ENCODE results near the gene ROBO2. TPM values are rescaled to one million over a fixed set of nuclear protein-coding genes. Genes with fewer than 3 reads are reported as not detected.

ROBO2 gene
- total and polyA plus RNA-seq, 4 experiments from 2014 or later = not detected

- H3K4me1 ChIP-seq (ENCODE audit: insufficient read depth, low read length) = no peaks in the 10 kb centered on the region
- Mint-ChIP-seq H3K27me3 (no peaks in the 10 kb centered on the region), H3K4me3 (no peak overlapping the region), H3K9me3 (peaks cover 0 to 31% (median 18%) of the 10 kb centered on the region in 8 donors), H3K27ac (no peak overlapping the region), H3K4me1 (no peaks in the 10 kb centered on the region), H3K36me3 (no peaks in the 10 kb centered on the region)
- POLR2A ChIA-PET (ENCODE audit: partially characterized antibody) = no interaction called here
- CTCF ChIA-PET (ENCODE audit: partially characterized antibody) = no interaction called here
- H3K27me3 ChIP-seq (ENCODE audit: insufficient read depth, low read length) = no peaks in the 10 kb centered on the region
- no peaks in the 10 kb centered on the region for H3K9me3 ChIP-seq (ENCODE audit: control insufficient read depth in 1 of 2, low read length in 2 of 2)
- H3K27ac ChIP-seq (ENCODE audit: low read depth, low read length) = no peak overlapping the region
- no peak for DNase-seq
- H3K4me3 ChIP-seq (ENCODE audit: low read length in 2 of 2) = no peak overlapping the region
- intact Hi-C loops (cut with micrococcal nuclease) = no loop called here
- no peaks in the 10 kb centered on the region for H3K36me3 ChIP-seq (ENCODE audit: insufficient read depth, low read length)
Observed at GRCh38 chr3:77288348-77288747, 248.4 kb downstream of the ROBO2 start.

- Mint-ChIP-seq H3K9me3 (peaks cover 0 to 40% (median 16%) of the 10 kb centered on the region in 8 donors), H3K36me3 (no peaks in the 10 kb centered on the region), H3K27ac (no peak overlapping the region), H3K27me3 (no peaks in the 10 kb centered on the region), H3K4me3 (no peak overlapping the region), H3K4me1 (no peaks in the 10 kb centered on the region)
- no peak overlapping the region for H3K27ac ChIP-seq (ENCODE audit: low read depth, low read length)
- no peak overlapping the region for H3K4me3 ChIP-seq (ENCODE audit: low read length in 2 of 2)
- ChIA-PET CTCF (ENCODE audit: partially characterized antibody) (no interaction called here), POLR2A (ENCODE audit: partially characterized antibody) (no interaction called here)
- DNase-seq = no peak
- intact Hi-C loops (cut with micrococcal nuclease) = no loop called here
- H3K9me3 ChIP-seq (ENCODE audit: control insufficient read depth in 1 of 2, low read length in 2 of 2) = no peaks in the 10 kb centered on the region
- no peaks in the 10 kb centered on the region for H3K27me3 ChIP-seq (ENCODE audit: insufficient read depth, low read length)
- H3K4me1 ChIP-seq (ENCODE audit: insufficient read depth, low read length) = no peaks in the 10 kb centered on the region
- no peaks in the 10 kb centered on the region for H3K36me3 ChIP-seq (ENCODE audit: insufficient read depth, low read length)
Observed at GRCh38 chr3:77296527-77296926, 256.6 kb downstream of the ROBO2 start.

- no peak for DNase-seq
- H3K27ac ChIP-seq (ENCODE audit: low read depth, low read length) = no peak overlapping the region
- H3K27ac Mint-ChIP-seq = no peak overlapping the region
- H3K27me3 Mint-ChIP-seq = no peaks in the 10 kb centered on the region
- H3K36me3 Mint-ChIP-seq = no peaks in the 10 kb centered on the region
- POLR2A ChIA-PET (ENCODE audit: partially characterized antibody) = no interaction called here
- no peak overlapping the region for H3K4me3 Mint-ChIP-seq
- intact Hi-C loops (cut with micrococcal nuclease) = no loop called here
- H3K9me3 ChIP-seq (ENCODE audit: control insufficient read depth in 1 of 2, low read length in 2 of 2) = no peaks in the 10 kb centered on the region
- no peaks in the 10 kb centered on the region for H3K4me1 ChIP-seq (ENCODE audit: insufficient read depth, low read length)
- no peaks in the 10 kb centered on the region for H3K27me3 ChIP-seq (ENCODE audit: insufficient read depth, low read length)
- H3K9me3 Mint-ChIP-seq = peaks cover 0 to 23% (median 11%) of the 10 kb centered on the region in 8 donors
- CTCF ChIA-PET (ENCODE audit: partially characterized antibody) = no interaction called here
- H3K4me1 Mint-ChIP-seq = no peaks in the 10 kb centered on the region
- no peak overlapping the region for H3K4me3 ChIP-seq (ENCODE audit: low read length in 2 of 2)
- no peaks in the 10 kb centered on the region for H3K36me3 ChIP-seq (ENCODE audit: insufficient read depth, low read length)
Observed at GRCh38 chr3:77298417-77298816, 258.5 kb downstream of the ROBO2 start.

- no peaks in the 10 kb centered on the region for H3K36me3 Mint-ChIP-seq
- H3K4me3 Mint-ChIP-seq = no peak overlapping the region
- H3K27me3 ChIP-seq (ENCODE audit: insufficient read depth, low read length) = no peaks in the 10 kb centered on the region
- POLR2A ChIA-PET (ENCODE audit: partially characterized antibody) = no interaction called here
- CTCF ChIA-PET (ENCODE audit: partially characterized antibody) = no interaction called here
- H3K27ac Mint-ChIP-seq = no peak overlapping the region
- H3K4me3 ChIP-seq (ENCODE audit: low read length in 2 of 2) = no peak overlapping the region
- no peaks in the 10 kb centered on the region for H3K4me1 Mint-ChIP-seq
- no peaks in the 10 kb centered on the region for H3K27me3 Mint-ChIP-seq
- H3K9me3 Mint-ChIP-seq = peaks cover 0 to 6% (median 1%) of the 10 kb centered on the region in 8 donors
- H3K4me1 ChIP-seq (ENCODE audit: insufficient read depth, low read length) = no peaks in the 10 kb centered on the region
- intact Hi-C loops (cut with micrococcal nuclease) = no loop called here
- no peaks in the 10 kb centered on the region for H3K36me3 ChIP-seq (ENCODE audit: insufficient read depth, low read length)
- no peak for DNase-seq
- no peaks in the 10 kb centered on the region for H3K9me3 ChIP-seq (ENCODE audit: control insufficient read depth in 1 of 2, low read length in 2 of 2)
- H3K27ac ChIP-seq (ENCODE audit: low read depth, low read length) = no peak overlapping the region
Observed at GRCh38 chr3:77303955-77304699, 264.2 kb downstream of the ROBO2 start.

- DNase-seq = no peak
- no peaks in the 10 kb centered on the region for H3K4me1 ChIP-seq (ENCODE audit: insufficient read depth, low read length)
- Mint-ChIP-seq H3K9me3 (peaks cover 0 to 4% (median under 1%) of the 10 kb centered on the region in 8 donors), H3K4me1 (no peaks in the 10 kb centered on the region), H3K27ac (no peak overlapping the region), H3K4me3 (no peak overlapping the region), H3K36me3 (no peaks in the 10 kb centered on the region), H3K27me3 (no peaks in the 10 kb centered on the region)
- POLR2A ChIA-PET (ENCODE audit: partially characterized antibody) = no interaction called here
- CTCF ChIA-PET (ENCODE audit: partially characterized antibody) = no interaction called here
- H3K4me3 ChIP-seq (ENCODE audit: low read length in 2 of 2) = no peak overlapping the region
- H3K36me3 ChIP-seq (ENCODE audit: insufficient read depth, low read length) = no peaks in the 10 kb centered on the region
- intact Hi-C loops (cut with micrococcal nuclease) = no loop called here
- H3K27ac ChIP-seq (ENCODE audit: low read depth, low read length) = no peak overlapping the region
- no peaks in the 10 kb centered on the region for H3K27me3 ChIP-seq (ENCODE audit: insufficient read depth, low read length)
- H3K9me3 ChIP-seq (ENCODE audit: control insufficient read depth in 1 of 2, low read length in 2 of 2) = no peaks in the 10 kb centered on the region
Observed at GRCh38 chr3:77304700-77305021, 264.8 kb downstream of the ROBO2 start.

- Mint-ChIP-seq H3K9me3 (peaks cover 0 to 11% (median 4%) of the 10 kb centered on the region in 8 donors), H3K27me3 (no peaks in the 10 kb centered on the region), H3K4me3 (no peak overlapping the region), H3K4me1 (no peaks in the 10 kb centered on the region), H3K27ac (no peak overlapping the region), H3K36me3 (no peaks in the 10 kb centered on the region)
- H3K27ac ChIP-seq (ENCODE audit: low read depth, low read length) = no peak overlapping the region
- no peak overlapping the region for H3K4me3 ChIP-seq (ENCODE audit: low read length in 2 of 2)
- no peaks in the 10 kb centered on the region for H3K27me3 ChIP-seq (ENCODE audit: insufficient read depth, low read length)
- ChIA-PET CTCF (ENCODE audit: partially characterized antibody) (no interaction called here), POLR2A (ENCODE audit: partially characterized antibody) (no interaction called here)
- no peaks in the 10 kb centered on the region for H3K9me3 ChIP-seq (ENCODE audit: control insufficient read depth in 1 of 2, low read length in 2 of 2)
- H3K36me3 ChIP-seq (ENCODE audit: insufficient read depth, low read length) = no peaks in the 10 kb centered on the region
- no peaks in the 10 kb centered on the region for H3K4me1 ChIP-seq (ENCODE audit: insufficient read depth, low read length)
- DNase-seq = no peak
- intact Hi-C loops (cut with micrococcal nuclease) = no loop called here
Observed at GRCh38 chr3:77309460-77309859, 269.6 kb downstream of the ROBO2 start.

- H3K4me1 Mint-ChIP-seq = no peaks in the 10 kb centered on the region
- H3K4me3 Mint-ChIP-seq = no peak overlapping the region
- intact Hi-C loops (cut with micrococcal nuclease) = no loop called here
- H3K36me3 Mint-ChIP-seq = no peaks in the 10 kb centered on the region
- Histone ChIP-seq H3K36me3 (ENCODE audit: insufficient read depth, low read length) (no peaks in the 10 kb centered on the region), H3K27me3 (ENCODE audit: insufficient read depth, low read length) (no peaks in the 10 kb centered on the region), H3K9me3 (ENCODE audit: control insufficient read depth in 1 of 2, low read length in 2 of 2) (no peaks in the 10 kb centered on the region), H3K4me3 (ENCODE audit: low read length in 2 of 2) (no peak overlapping the region), H3K4me1 (ENCODE audit: insufficient read depth, low read length) (no peaks in the 10 kb centered on the region), H3K27ac (ENCODE audit: low read depth, low read length) (no peak overlapping the region)
- CTCF ChIA-PET (ENCODE audit: partially characterized antibody) = no interaction called here
- peaks cover 0 to 21% (median 7%) of the 10 kb centered on the region in 8 donors for H3K9me3 Mint-ChIP-seq
- H3K27ac Mint-ChIP-seq = no peak overlapping the region
- POLR2A ChIA-PET (ENCODE audit: partially characterized antibody) = no interaction called here
- H3K27me3 Mint-ChIP-seq = no peaks in the 10 kb centered on the region
- no peak for DNase-seq
Observed at GRCh38 chr3:77313843-77314242, 273.9 kb downstream of the ROBO2 start.

- no peak overlapping the region for H3K4me3 Mint-ChIP-seq
- intact Hi-C loops (cut with micrococcal nuclease) = no loop called here
- H3K27ac ChIP-seq (ENCODE audit: low read depth, low read length) = no peak overlapping the region
- H3K27me3 Mint-ChIP-seq = no peaks in the 10 kb centered on the region
- H3K9me3 ChIP-seq (ENCODE audit: control insufficient read depth in 1 of 2, low read length in 2 of 2) = no peaks in the 10 kb centered on the region
- no peaks in the 10 kb centered on the region for H3K4me1 ChIP-seq (ENCODE audit: insufficient read depth, low read length)
- CTCF ChIA-PET (ENCODE audit: partially characterized antibody) = no interaction called here
- no peaks in the 10 kb centered on the region for H3K27me3 ChIP-seq (ENCODE audit: insufficient read depth, low read length)
- H3K27ac Mint-ChIP-seq = no peak overlapping the region
- no peaks in the 10 kb centered on the region for H3K36me3 Mint-ChIP-seq
- H3K4me3 ChIP-seq (ENCODE audit: low read length in 2 of 2) = no peak overlapping the region
- no peaks in the 10 kb centered on the region for H3K4me1 Mint-ChIP-seq
- no peaks in the 10 kb centered on the region for H3K36me3 ChIP-seq (ENCODE audit: insufficient read depth, low read length)
- POLR2A ChIA-PET (ENCODE audit: partially characterized antibody) = no interaction called here
- no peak for DNase-seq
- H3K9me3 Mint-ChIP-seq = peaks cover 0 to 16% (median 5%) of the 10 kb centered on the region in 8 donors
Observed at GRCh38 chr3:77319711-77320110, 279.8 kb downstream of the ROBO2 start.

Measured in CD4-positive, alpha-beta memory T cell (primary cell).